ENCODE data around the gene CAP2.
"Not testable (repeated sequence)": the region's sequence is repeated elsewhere in the genome, so short reads cannot be mapped to it uniquely, and the experiment has no call there.

CAP2 gene

DNA sequence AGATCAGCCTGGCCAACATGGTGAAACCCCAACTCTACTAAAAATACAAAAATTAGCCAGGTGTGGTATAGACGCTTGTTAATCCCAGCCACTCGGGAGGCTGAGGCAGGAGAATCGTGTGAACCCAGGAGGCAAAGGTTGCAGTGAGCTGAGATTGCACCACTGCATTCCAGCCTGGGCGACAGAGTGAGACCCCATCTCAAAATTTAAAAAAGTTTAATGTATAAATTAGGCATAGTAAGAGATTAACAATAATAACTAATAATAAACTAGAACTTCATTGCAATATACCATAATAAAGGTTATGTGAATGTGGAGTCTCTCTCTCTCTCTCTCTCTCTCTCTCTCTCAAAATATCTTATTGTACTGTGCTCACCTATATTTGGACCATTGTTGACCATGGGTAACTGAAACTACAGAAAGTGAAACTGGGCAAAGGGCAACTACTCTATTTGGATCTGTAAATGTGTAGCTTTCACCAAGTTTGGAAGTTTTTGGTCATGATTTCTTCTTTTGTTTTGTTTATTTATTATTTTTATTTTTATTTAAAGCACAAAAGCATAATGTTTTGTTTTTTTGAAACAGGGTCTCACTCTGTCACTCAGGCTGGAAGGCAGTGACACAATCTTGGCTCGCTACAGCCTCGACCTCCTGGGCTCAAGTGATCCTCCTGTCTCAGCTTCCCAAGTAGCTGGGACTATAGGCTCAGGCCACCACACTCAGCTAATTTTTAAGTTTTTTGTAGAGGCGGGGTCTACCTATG, 12.0 kb downstream of the CAP2 start:
- DNase-seq = not testable (repeated sequence)

DNA sequence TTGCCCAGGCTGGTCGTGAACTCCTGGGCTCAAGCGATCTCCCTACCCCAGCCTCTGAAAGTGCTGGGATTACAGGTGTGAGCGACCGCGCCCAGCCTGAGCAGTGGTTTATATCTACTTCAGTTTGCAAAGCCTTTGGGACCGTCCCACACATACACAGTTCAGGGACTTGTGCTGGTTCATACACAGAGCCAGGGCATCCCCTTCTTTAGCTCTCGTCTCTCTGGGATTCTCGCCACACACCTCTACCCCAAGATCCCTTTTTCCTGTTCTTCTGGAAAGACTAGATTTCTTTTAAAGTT, 12.5 kb downstream of the CAP2 start:
- DNase-seq = no peak

DNA sequence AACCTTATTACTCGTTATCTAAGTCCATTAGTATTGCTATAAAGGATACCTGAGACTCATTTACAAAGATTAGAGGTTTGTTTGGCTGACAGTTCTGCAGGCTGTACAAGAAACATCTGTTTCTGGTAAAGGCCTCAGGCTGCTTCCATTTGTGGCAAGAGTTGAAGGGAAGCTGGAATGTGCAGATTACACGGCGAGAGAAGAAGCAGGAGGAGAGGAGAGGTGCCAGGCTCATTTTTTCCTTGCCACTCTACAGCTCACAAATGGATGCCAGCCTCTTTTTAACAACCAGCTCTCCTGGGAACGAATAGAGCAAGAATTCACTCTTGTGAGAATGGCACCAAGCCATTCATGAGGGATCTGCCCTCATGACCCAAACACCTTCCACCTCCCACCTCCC, 14.7 kb downstream of the CAP2 start:
- no peak for DNase-seq

DNA sequence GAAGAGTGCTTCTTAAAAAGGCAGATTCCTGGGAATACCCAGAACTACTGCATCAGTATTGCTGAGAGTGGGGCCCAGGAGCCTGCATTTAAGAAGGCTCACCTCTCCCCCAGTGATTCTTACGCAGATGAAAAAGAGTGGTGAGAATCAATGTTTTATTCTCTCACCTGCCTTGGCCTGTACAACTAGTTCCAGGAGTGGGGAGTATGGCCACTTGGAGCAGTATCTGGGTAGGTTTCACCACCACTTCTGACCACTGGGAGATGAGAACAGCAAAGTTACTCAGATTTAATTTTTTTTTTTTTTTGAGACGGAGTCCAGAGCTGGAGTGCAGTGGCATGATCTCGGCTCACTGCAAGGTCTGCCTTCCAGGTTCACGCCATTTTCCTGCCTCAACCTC, 16.9 kb downstream of the CAP2 start:
- DNase-seq = no peak

DNA sequence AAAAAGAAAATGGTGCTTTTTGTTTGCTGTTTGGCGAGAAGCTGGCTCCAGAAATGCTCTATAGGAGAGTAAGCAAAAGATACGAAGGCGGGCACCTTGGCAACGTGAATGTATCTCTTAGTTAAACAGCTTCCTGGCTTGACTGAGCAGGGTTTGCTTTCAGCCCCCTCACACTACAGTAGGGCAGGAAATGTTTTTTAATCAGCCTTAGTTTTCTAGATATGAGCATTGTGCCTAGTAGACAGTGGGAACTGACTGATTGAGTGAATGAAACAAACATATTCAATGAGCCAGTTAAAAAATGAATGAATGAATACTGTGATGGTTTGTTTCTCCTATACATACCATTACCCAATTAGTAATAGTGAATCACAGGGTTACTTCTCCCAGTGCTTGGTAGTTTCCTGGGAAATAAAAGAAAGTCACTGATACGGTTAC, 19.9 kb downstream of the CAP2 start:
- no peak for DNase-seq

DNA sequence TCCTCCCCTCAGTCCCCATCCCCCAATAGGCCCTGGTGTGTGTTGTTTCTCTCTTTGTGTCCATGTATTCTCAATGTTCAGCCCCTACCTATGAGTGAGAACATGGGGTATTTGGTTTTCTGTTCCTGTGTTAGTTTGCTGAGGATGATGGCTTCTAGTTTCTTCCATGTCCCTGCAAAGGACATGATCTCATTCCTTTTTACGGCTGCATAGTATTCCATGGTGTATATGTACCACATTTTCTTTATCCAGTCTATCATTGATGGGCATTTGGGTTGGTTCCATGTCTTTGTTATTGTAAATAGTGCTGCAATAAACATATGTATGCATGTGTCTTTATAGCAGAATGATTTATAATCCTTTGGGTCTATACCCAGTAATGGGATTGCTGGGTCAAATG, 21.0 kb downstream of the CAP2 start:
- not testable (repeated sequence) for DNase-seq

DNA sequence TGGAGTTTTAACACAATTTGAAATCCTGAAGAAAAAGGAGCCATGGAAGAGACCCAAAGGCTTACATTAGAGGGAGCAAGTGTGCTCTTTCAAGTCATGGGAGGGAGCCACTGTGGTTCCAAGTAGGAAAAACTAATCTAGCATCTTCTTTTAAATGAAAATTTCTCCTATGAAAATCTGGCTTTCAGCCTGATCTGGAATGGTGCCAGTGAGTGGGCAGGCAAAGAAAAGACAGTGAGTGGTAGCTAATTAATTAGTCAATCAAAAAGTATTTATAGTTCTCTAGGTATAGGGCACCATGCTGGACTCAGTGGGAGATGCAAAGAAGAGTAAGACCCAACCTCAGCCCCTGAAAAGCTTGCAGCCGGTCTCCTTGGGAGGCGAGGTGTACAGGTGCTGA, 21.9 kb downstream of the CAP2 start:
- DNase-seq = no peak

DNA sequence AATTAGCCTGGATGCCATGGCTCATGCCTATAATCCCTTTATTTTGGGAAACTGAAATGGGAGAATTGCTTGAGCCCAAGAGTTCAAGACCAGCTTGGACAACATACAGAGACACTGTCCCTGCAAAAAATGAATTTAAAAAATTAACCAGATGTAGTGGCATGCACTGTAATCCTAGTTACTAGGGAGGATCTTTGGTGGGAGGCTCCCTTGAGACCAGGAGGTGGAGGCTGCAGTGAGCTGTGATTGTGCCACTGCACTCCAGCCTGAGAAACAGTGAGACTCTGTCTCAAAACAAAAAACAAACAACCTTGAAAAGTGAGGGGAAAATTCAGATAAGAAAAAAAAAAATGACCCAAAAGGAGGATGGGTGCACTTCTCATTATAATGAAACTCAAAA, 23.4 kb downstream of the CAP2 start:
- DNase-seq = no peak

DNA sequence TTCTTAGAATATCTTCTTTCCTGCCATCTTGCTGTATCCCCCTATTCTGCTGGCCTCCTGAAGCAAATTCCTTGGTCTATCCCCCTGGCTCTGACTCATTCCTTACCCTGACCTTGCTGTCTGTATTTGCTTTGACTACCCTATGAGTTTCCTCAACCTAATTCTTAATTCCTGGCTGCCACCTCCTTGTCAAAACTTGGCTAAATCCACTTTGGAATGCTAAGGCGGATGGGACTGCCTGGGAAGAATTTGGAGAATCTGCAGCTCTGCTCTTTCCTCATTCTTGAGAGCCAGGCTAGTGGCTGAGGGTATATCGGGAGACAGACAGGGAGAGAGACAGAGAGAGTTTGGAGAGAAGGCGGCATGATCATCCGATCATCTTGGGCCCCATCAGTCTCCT, 24.4 kb downstream of the CAP2 start:
- no peak for DNase-seq

DNA sequence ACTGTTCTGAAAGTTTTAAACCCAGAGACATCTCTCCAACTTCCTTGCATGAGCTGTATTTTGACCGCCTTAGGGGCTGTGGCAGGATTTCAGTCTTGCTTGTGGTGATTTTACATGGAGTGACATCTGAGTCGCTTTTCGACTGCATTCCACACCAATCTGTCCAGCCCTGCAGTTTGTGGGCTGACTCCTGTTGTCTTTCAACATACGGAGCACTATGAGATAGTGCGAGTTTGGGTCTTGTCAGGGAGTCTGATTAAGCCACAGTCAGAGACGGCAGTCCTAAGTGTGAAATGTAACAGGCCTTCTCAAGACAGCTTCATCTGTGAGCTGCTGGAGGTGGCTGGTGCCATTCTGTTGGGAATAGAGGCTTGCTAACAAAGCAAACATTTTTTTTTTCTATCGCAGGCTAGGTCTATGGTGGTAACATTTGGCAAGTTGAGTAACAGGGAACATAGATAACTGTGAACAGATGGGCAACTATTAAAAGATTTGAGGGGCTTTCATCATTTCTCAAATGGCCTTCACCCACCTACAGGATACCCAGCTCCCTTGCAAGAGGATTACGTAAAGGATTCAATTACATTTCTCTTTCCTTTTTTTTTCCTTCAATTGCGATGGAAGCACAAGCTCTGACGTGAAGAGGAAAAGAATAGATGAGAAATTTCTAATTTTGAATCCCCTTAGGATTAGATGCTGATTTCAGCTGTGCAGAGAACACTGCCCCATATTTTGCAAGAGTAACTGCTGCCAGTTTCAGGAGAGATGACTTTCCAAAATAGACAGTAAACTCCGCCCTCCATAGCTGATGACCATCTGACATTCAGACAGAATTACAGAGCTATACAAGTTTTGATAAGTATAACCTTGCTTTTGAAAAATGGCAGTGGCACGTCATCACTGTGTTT, 25.1 kb downstream of the CAP2 start:
- DNase-seq = no peak

DNA sequence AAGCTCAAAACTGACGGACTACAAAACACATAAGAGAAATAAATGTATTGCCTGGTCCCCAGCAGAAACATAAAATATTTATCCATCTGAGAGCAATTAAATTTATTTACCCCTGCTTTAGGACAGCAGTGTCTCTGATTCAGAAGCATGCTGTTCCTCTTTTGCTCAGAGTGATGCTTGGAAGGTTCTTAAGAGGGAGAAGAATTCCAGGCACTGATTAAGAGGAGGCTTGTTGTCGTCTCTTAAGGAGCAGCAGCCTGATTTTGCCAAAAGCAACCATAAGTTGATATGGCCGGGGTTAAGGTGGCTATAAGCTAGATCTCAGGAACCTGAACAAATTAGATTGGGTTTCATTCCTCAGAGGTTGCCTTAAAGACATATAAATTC, 25.8 kb downstream of the CAP2 start:
- no peak for DNase-seq

DNA sequence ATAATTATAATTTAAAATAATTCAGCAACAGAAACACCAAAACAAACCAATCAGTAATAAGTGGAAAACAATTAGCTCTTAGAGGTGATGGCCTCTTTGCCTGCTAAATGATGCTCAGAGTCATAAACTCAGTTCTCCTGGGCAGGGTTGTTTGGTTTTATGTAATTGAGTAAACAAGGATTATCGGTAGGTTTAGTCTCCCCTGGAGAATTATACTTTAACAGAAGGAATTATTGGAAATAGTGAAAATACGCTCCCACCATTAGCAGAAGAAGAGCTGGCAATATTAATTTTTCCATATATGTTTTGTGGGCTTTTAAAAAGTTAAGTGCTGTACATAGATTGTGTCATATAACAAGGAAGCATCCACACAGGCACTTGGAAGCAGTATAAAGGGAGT, 27.0 kb downstream of the CAP2 start:
- no peak for DNase-seq

DNA sequence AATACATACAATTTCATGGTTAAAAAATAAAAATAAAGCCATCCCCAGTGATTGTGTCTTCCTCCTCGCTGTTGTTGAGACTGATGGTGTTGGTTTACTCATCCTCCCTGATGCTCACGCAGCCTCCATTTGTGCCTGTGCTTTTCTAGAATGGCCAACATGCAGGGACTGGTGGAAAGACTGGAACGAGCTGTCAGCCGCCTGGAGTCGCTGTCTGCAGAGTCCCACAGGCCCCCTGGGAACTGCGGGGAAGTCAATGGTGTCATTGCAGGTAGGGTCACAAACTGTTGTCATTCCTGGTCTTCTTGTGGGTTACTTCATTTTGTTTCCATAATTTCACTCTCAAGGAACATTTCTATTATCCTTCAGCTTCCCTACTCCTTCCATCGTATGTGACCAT, 28.0 kb downstream of the CAP2 start:
- no peak for DNase-seq

DNA sequence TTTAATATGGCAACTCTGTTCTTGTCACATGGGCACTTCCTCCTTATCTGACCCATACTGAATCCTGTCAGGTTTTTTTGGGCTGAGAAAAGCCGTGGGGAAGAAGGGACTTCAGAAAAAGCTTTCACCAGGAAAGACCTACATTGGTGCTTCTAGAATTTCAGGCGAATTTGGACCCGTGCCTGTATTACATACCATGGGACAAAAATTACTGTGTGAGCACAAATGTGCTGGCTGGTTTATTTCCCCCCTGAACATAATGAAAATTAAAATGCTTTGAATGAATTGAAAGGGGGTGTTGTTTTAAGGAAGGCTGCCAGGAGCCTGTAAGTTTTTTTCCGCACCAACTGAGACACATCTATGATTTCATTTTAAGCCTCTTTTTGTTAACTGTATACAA, 29.6 kb downstream of the CAP2 start:
- DNase-seq = no peak

DNA sequence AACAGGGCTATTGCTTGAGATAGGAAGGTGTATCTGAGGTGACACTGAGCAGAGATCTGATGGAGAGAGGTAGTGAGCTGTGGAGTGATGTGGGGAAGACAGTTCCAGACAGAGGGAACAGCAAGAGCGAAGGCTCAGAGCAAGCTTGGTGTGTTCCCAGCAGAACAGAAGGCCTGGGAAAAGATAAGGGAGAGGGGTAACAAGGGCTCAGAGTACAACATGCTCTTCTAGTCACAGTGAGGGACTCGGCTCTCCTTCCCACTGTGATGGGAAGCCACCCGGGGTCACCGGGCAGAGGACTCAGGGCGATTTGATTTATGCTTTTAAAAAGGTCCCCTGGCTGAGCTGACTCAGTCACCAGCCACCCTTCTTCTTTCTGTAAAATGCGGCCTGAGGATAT, 33.7 kb downstream of the CAP2 start:
- no peak for DNase-seq

DNA sequence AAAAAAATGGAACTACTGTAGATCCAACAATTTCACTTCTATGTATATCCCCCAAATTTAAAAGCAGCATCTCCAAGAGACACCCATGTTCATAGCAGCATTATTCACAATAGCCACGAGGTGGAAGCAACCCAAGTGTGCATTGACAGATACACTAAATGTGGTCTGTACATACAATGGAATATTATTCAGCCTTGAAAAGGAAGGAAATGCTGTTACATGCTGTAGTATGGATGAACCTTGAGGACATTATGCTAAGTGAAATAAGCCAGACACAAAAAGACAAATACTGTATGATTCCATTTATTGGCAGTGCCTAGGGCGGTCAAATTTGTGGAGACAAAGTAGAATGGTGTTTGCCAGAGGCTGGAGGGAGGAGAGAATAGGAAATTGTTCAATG, 34.2 kb downstream of the CAP2 start:
- DNase-seq = no peak

DNA sequence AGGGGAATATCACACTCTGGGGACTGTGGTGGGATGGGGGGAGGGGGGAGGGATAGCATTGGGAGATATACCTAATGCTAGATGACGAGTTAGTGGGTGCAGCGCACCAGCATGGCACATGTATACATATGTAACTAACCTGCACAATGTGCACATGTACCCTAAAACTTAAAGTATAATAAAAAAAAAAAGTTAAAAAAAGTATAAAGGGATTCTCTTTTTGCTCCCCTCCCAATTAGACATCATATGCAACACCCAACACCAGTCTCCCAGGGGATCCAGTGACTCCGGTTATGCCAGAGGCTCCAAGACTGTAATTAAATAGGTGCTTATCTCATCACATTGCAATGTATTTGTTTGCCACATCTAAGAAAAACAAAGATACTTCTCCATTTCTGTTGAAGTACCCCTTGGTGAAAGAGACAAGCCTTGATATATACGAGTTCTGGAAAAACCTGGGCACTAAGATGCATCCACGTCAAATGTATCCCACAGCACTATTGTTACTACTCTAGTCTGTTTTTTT, 35.3 kb downstream of the CAP2 start:
- DNase-seq = not testable (repeated sequence)

DNA sequence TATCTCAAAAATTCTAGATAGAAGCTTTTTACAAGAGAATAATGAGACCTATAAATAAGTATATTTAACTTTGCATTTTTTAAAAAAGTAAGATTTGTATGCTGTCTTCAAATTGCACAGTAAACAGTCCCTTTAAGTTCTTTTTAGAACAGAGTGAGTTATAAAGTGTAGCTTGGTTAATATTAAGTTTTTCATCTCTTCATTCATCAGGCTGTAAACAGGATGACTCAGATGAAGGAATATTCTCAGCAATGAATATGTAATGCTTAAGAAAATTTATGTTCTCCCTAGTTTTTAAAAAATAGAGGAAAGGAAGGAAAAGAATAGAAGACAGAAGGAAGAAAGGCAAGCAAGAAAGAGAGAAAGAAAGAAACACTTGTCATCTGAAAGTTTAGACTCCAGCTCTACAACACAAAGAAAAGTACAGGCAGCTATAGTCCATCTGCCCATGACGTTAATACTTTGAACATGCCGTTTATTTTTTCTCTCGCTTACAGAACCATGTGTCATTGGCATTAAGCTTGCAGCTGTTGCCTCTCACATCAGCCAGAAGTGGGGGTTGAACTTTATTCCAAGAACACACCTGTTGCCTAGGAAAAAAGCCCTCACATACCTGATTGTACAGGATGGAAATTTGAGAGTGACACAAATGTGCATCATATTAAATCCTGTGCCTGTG, 36.1 kb downstream of the CAP2 start:
- DNase-seq = no peak

DNA sequence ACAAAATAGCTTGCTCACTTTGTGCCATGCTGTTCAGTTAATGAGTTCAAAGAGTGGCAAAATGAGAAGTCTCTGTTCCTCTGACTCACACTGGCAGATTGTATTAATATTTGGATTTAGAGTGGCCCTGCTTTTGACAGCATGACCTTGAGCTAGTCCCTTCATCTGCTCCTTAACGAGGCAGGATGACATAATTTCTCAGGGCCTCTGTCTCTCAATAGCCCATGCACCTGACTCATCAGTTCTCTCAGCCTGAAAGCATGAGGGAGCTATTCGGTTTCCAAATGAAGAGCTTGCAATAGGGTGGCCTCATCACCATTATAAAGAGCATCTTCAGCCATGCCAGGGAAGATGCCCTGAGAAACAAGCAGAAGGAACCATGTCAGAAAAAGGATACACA, 38.2 kb downstream of the CAP2 start:
- DNase-seq = no peak

DNA sequence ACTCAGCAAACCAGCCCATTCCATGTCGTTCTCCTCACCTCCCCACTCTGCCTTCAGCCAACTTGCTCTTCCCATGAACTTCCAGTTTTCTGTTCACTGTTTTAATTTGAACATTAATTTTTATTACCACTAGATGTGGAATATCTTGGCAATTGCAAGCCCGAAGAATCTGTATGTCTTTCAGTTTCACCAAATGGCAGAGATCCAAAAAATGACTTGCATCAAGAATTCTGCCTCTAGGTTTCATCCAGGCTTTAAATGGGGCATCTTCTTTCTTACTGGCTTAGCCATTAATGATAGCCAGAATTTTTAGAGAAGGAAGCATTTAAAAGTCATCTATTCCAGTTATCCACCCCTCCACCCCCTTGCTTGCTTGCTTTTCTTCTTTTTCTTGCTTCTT, 39.0 kb downstream of the CAP2 start:
- no peak for DNase-seq

DNA sequence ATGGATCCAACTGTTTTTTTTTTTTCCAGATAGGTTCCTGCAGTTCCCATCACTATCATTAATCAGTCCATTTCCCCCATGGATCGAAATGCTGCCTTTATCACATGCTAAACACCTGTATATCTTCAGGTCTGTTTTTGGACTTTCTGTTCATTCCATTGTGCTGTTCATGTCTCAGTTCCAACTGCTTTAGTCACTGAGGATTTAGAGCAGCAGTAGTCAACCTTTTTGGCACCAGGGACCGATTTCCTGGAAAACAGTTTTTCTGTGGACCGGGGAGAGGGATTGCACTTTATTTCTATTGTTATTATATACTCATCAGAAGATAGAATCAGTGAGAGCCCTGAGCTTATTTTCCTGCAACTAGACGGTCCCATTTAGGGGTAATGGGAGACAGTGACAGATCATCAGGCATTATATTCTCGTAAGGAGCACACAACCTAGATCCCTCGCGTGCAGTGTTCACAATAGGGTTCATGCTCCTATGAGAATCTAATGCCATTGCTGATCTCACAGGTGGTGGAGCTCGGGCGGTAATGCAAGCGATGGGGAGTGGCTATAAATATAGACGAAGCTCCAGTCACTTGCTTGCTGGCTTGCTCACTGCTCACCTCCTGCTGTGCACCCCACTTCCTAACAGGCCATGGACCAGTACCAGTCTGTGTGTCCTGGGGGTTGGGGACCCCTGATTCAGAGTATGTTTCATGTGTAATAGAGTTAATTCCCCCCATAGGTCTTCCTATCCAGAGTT, 46.0 kb downstream of the CAP2 start:
- no peak for DNase-seq

DNA sequence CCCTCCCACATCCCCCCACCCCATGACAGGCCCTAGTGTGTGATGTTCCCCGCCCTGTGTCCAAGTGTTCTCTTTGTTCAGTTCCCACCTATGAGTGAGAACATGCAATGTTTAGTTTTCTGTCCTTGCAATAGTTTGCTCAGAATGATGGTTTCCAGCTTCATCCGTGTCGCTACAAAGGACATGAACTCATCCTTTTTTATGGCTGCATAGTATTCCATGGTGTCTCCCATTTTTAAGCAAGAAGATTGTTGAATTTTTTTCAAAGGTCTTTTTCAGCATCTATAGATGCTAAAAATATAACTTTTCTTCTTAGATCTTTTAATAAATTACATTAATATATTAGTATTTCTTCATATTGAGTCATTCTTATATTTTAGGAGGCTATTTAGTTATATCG, 47.4 kb downstream of the CAP2 start:
- not testable (repeated sequence) for DNase-seq

DNA sequence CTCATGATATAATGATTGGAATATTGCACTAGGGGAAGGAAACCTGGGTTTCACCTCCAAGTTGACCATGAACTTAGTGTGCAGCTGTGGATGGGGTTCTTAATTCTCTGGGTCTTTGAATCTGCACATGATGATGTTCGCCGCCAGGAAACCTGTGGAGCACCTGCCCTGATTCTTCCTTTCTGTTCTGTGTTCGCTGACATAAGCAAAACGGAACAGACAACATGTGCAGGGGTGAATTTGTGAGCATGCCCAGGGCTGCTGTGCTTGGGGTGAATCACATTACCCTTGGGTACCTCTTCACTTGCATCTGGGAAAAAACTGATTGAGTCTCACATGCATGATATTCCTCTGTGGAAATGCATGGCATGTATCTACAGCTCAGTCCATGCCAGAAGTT, 48.8 kb downstream of the CAP2 start:
- DNase-seq = no peak

Data from AML-193 (cell line).